HG03139 (cell line): Measurements from ENCODE around the gene OTUB1.

ENCODE experiments used
- ATAC-seq: cut with Tn5 transposase; IDR thresholded peaks from one replicate; pipeline ENCODE4 v1.9.1; 2021; ENCODE audit not compliant: unreplicated experiment

The OTUB1 gene

GRCh38 chr11:64022125-64022784, 36.0 kb downstream of the OTUB1 start:
- ATAC-seq, result no peak

- no peak for ATAC-seq
Observed at GRCh38 chr11:64023712-64024710, 37.8 kb downstream of the OTUB1 start.

- ATAC-seq, result no peak
Observed at GRCh38 chr11:64025205-64025604, 39.0 kb downstream of the OTUB1 start.

GRCh38 chr11:64026575-64027205, 40.5 kb downstream of the OTUB1 start:
- no peak for ATAC-seq

DNA sequence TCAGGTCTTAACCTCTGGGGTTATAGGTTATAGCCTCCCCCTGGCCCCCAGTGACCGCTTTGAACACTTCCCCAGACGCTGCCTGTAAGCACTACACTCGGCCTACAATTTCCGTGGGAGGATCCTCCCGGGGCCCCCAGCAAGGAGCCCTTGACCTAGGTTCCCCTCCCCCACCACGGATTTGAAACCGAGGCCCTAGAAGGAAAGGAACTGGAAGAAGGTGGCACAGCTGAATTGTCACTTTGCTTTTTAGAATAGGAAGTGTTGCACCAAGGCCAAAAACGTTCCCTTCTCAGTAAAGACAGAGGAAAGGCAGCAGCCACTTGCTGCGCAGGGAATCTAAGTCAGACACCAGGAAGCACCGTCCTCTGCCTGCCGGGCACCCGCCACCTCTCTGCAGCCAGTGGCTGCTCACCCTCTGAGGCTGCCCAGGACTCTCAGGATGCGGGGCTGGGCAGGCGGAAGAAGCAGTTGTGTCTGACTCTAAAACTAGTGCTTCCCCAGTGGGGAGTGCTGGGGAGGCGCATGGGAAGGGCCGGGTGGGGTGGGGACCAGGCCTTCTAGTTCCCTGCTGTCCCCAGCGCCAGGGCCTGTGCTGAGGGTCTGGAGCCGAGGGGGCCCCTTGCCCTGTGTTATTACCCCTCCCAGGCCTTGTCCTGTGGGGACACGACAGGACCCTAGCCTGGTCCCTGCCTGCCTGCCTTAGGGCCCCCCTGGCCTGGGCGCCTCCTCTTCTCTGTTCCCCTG, 41.6 kb downstream of the OTUB1 start:
- no peak for ATAC-seq

DNA sequence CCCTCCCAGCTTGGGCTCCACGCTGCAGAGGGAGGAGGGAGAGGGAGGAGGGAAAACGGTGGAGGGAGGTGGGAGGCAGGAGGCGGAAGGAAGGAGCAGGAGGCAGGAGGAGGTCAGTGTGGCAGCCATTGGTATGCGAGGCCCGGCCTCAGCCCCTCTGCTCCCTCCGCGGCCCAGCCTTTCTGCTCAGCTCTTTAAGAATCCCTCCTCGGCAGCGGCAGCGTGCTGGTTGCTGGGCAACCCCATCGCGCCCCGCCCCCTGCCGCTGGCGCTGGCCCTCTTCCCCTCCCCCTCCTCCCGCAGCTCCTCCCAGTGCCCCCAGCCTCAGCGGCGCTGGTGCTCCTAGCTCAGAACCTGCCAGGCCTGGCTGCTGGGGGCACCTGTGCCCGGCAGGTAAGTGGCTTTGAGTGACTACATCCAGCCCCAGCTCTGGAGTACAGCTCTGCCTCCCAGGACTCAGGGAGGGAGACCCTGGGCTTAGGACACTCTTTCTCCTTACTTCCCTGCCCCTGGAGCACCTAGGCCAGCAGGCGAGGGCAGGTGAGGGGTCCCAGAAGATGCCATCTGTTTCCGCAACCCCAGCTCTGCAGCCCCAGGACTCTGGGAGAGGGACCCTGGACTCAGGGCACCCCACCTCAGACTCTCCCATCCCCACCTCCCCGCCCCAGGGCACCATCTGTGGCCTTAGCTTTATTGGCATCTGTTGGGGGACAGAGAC, 42.3 kb downstream of the OTUB1 start:
- no peak for ATAC-seq

DNA sequence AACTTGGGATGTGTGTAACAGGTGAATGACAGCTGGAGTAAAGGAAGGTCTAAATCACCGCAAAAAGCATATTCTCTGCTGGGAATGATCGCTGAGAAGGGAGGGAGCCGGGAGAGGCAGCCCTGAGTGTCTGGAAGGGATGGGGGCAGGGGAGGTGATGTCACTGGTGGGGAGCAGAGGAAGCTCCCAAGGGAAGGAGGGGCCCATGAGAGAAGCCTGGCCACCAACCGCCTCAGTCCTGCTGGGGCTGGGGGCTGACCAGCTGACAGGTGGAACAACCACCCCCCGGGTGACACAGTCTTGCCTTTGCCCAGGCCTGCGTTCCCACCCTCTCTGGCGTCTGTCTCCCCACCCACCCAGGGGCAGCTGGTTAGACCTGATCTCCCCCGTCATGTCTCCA, 43.5 kb downstream of the OTUB1 start:
- no peak for ATAC-seq

GRCh38 chr11:64031001-64031400, 44.8 kb downstream of the OTUB1 start:
- ATAC-seq, result no peak

GRCh38 chr11:64032050-64032449, 45.8 kb downstream of the OTUB1 start:
- ATAC-seq, result no peak

GRCh38 chr11:64034411-64034811, 48.2 kb downstream of the OTUB1 start:
- ATAC-seq, result no peak

- ATAC-seq, result no peak
Observed at GRCh38 chr11:64035081-64035524, 48.9 kb downstream of the OTUB1 start.

DNA sequence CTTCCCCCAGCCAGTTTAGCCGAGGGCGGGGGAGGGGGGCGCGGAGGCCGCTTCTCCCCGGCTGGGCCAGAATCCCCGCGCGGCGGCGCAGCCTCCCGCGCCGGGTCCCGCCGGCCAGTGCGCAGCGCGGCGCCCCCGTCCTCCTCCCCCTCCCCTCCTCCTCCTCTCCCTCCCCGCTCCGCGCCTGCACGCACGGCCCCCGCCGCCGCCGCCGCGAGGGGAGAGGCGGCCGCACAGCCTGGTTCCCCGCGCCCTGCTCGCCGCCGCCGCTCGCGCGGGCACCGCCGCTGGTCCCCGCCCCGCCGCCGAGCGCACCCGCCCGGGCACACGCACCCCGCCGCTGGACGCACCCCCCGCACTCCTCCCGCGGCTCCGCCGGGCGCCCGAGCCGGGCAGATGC, 49.3 kb downstream of the OTUB1 start, which contains the start of gene FLRT1:
Gene FLRT1, plus strand, starts transcription at position 356 of the 400 bp plus-strand sequence. CDS start 80,337 bp downstream, outside the sequence.
- no peak for ATAC-seq

GRCh38 chr11:64036087-64037026, 50.1 kb downstream of the OTUB1 start:
- no peak for ATAC-seq

DNA sequence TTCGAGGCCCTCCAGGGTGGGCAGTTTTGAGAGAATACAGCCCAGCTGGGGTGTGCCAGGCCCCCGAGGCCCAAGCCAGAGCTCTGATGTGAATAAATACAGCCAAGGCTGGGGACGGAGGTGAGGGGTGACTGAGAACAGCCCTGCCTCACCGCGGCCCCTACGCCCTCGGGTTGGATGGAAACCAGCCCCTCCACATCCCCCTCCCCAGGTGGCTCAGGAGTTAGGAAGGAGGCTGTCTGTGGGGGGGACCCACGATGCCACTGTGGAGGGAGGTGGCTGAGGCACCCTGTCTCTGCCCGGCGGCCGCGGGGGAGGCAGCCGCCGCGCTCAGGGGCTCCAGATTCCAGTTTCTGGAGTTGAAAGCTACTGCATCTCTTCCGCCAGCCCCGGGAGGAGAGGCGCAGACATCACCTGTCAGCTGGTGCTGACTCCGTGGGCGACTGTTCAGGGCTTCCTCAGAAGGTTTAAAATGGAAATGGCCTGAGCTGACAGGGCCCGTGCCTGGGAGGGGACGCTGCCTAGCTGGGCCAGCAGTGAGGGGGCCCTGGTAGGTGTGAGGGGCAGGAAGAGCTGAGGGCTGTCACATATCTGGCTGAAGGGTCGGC, 50.9 kb downstream of the OTUB1 start:
- ATAC-seq, result no peak

DNA sequence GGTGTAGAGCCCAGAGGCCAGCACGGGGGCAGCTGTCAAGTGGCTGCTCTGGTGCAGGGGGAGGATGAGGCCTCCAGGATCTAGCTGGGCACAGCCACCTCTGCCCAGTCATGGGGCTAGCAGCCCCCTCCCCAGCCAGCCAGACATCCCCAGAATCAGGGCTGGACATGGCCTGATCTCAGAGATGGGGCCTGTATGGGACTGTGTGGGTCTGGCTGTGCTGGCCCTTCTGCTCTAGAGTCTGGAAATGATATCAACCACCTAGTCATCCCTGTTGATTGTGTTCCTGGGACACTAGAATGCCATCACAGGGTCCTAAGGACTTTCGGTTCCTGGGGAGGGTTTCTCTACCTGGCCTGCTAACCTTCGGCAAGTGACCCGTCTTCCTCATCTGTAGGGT, 52.3 kb downstream of the OTUB1 start:
- no peak for ATAC-seq

GRCh38 chr11:64039012-64039665, 52.9 kb downstream of the OTUB1 start:
- ATAC-seq, result no peak

GRCh38 chr11:64040684-64041322, 54.6 kb downstream of the OTUB1 start:
- no peak for ATAC-seq

DNA sequence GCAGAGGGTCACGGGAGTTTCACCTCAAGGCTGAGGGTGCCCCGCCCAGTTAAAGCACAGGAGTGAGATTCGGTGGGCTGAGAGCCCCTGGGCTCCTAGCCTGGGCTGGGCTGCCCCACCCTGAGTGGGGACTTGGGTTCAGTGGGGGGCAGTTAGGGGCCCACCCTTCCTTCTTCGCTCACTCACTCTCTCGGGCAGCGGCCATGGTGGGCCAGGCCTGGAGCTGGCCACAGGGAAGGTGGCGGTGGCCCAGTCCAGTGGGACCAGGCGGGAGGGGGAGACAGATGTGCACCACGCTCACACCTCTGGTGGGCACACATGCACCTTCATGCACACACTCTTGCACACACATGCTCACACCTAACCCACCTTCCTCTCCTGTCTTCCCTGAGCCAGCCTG, 55.6 kb downstream of the OTUB1 start:
- no peak for ATAC-seq
